SK-N-DZ (cell line): ENCODE data around the gene MEG3.

Source experiments
- DNase-seq: peaks from one replicate; pipeline ENCODE4 v3.0.0-alpha.2; 2015; ENCODE audit warnings: low spot score

MEG3 gene

DNA sequence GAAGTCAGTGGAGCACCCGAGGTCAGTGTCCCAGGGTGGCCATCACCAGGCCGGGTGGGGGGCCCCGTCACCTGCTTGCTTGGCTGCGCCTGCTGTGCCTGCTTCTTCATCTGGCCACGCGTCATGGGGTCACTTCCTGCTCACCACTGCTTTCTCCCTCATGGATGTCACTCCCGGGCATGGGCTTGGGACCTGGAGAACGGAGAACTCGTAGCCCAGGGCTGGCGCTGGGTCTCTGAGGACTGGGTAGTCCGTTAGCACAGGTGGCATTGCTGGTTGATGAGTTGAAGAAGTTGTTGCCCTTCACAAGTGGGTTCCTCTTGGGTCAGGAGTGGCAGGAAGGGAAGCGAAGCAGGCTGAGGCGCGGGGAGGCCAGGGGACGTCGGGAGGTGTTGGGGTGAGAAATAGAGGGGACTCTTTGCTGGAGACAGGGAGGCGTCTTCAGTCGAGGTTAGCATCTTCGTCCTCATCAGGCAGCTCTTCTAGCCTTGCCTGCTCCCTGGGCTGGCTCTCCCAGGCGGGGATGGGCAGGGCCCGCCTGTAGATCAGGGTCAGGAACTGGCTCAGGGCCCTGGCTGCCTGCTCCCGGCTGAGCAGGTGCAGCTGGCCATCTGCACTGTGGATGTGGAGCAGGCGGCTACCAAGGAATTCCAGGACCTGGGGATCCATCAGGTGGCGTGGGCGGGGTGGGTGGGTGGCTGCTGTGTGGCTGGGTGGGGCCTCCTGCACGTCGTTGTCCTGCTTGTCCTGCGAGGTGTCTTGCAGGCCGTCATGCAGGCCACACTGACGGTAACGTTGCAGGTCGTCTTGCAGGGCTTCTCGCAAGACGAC, 54.6 kb downstream of the MEG3 start:
- no peak for DNase-seq

DNA sequence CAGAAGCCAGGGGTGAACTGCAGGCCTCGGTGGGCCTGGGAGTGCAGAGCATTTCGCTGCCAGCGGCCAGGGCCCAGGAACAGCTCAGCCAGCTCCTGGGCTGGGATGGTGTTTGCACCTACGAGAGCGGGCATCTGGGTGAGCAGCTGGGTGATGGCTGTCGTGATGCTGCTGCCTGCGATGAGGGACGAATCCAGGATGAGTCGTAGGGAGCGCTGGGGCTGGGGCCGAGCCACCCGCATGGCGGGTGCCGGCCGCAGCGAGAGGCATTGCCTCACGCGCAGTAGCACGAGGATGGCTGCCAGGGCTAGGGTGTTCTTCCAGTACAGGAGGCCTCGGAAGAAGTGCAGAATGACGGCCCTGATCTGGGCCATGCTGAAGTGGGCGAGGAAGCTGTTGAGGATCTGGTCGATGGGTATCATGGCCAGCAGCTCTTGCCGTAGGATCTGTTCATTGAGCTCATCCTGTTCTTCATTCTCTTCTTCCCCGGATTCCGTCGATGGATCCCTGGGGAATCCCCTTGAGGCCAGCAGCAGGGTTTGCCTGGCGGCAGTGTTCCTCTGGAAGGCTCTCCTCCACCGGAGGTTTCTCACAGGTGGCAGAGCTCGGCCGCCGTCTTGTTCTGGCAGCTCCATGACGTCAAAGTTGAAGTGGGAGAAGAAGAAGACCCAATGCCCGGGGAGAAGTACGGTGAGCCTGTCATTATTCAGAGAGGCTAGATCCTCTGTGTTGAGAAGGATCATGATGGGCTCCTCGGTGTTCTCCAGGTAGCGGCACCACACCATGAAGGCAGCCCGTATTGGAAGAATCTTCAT, 55.5 kb downstream of the MEG3 start:
- no peak for DNase-seq

DNA sequence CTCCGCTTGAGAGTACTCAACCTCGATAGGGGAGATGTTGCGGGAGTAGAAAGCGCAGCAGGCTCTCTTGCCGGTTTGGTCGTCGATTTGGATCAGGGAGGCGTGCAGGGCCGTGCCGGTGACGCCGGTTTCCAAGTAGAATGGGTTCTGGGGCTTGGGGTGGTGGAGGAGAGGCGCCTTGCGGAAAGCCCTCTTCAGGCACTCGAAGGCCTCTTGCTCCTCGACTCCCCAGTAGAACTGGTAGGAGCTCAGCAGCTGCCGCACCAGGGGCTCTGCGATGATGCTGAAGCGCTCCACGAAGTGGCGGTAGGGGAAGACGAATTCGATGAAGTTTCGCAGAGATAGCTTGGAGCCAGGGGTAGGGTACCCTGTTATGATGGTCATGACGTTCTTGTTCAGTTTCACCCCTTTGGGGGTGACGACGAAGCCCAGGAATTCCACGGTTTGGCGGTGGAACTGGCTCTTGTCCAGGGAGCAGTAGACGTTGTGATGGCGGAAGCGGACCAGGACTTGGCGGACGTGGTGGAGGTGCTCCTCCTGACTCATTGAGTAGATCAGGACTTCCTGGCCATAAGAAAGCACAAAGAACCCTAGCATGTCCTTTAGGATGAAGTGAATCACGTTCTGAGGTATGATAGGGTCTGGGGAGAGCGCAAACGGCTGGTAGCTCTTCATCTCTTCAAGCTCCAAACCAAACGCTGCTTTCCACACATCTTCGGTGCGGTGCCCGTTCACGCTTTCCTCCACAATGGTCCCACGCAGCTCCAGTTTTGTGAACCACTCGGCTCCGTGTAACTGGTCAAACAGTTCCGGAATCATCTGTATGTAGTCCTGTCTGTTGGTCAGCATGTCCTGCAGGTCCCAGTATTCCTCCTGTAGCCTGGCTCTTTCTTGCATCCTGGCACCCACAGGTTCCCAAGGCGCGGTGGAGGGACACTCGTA, 56.4 kb downstream of the MEG3 start:
- no peak for DNase-seq

DNA sequence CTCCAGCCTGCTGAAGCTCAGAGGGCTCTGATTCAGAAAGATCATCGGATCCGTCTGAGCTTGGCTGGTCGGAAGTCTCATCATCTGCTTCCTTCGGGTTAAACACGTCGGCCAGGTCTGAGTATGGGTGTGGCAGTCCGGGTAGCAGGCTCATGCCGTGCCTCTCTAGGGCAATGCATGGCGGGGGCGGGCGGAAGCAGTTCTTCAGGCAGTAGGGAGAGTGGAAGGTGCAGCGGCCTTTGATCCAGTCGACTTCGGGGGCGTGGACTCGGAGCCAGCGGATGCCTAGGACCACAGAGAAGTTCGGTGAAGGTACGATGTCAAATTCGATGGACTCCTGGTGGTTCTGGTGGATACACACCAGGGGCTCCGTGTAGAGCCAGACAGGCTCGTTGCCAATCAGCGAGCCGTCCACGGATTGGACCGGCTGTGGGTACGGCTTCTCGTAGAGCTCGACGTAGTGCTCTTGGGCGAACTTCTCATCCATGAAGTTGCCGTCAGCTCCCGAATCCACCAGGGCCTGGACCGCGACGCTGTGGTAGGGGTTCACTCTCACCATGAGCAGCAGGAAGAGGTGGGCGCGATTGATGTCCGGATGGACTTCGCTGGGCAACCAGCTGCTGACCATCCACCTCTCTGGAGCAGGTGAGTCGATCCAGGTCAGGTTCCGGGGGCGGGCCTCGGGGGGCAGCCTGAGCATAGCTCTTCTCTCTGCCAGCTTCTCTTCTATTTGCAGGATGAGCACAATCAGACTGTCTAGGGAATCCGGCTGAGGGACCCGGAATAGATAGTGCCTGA, 57.3 kb downstream of the MEG3 start:
- no peak for DNase-seq

DNA sequence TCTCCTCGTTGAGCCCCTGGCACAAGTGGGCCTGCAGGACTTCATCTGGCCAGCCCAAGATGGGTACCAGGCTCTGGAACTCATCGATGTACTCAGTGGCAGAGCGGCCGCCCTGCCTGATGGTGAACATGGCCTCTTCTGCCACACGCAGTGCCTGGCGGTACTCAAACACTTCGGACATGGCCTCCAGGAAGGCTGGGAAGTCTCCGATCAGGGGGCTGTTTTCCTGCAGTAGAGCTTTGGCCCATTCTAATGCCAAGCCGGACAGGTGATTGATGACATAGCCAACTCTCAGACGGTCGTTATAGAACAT, 57.8 kb downstream of the MEG3 start:
- DNase-seq: no peak

DNA sequence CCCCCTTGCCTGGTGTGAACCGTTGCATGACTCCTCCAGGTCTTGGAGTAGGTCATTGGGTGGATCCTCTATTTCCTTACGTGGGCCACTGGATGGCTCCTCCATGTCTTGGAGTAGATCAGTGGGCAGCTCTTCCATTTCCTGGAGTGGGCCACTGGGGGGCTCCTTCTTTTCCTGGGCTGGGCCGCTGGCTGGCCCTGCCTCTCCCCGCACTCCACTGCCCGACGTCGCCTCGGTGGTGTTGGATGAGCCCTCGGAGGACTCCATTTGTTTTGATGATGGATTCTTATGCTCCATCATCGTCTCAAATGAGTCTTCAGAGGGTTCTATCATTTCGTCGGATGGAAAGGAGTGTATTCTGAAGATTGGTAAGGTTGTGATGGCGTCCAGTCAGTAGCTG, 58.5 kb downstream of the MEG3 start:
- no peak for DNase-seq

DNA sequence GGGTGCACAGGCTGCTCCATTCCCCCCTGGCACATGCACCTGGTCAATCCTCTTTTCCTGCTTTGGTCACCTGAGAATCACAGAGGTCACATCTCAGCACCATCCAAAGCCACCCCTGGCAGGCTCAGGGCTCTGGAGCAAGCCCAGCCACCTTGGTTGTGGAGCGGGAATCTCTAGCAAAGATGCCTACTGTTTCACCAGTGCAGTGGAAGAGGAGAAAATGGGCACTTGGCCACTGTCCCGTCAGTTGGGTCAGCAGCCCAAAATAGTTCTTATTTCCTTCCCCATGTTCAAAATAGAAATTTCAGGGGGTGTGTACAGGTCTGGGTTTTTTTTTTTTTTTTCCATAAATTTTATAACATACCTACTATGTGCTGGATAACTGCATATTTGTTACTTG, 59.3 kb downstream of the MEG3 start:
- no peak for DNase-seq

DNA sequence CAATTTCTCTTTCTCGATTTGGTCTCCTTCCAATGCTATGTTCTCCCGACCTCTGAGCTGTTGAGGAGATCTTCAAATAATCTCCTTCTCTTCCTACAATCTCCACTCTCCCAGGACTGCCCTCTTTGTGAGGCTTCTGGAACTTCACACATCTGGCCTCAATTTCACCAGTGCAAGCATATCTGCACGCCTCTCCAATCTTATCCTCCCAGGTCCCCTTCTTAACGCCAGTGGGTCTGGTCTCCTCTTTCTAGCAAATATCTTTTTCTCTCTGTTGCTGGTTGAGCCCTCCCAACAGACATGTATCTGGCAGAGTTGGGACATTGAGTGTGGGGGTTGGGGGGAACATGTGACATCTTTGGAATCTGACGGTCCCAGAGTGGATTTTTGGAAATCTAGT, 59.7 kb downstream of the MEG3 start:
- no peak for DNase-seq

DNA sequence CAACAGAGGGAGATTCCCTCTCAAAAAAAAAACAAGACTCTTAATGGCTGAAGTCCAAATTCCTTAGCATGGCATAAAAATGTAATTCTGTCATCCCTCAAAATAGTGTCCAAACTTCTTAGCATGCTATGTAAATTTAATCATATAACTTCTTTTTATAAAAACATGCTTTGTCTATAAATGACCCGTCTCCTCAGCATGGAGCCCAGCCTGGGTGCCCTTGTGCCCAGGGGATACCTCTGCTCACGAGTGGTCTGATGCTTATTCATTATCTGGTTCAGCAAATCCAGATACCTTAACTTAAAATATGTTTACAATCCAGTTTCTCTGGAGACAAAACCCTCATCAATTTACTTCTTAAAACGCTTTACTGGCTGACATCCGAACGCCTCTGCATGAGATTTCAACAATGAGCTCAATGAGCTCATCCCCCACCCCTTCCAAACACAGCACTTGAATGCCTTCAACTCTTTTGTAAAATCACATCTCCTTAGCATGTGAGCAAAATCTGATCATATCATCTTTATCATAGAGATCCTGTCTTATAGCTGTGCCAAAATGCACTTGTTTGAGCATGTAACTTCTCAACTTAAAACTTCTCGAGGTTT, 61.9 kb downstream of the MEG3 start:
- DNase-seq: no peak

DNA sequence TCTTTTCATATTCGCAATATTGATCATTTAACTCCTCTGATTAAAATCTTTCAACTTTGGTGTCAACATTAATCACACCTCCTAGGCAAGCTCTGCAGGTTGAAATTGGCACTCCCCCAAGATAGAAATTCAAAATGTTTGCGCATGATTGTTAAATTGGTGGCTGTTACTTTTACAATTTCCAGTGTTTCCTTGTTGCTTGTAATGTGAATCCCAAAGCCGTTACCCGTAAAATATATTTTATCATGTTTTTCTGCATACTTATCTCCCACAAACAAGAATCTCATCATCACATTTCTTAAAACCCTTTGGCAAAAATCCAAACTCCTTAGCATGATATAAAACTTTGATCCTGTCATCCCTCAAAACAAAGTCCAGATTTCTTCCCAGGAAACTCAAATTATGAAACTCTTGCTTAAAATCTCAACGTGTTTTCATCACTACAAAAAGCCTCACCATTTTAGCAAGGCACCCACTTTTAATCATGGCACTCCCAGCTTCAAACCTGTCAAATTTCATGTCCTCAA, 62.9 kb downstream of the MEG3 start:
- no peak for DNase-seq

DNA sequence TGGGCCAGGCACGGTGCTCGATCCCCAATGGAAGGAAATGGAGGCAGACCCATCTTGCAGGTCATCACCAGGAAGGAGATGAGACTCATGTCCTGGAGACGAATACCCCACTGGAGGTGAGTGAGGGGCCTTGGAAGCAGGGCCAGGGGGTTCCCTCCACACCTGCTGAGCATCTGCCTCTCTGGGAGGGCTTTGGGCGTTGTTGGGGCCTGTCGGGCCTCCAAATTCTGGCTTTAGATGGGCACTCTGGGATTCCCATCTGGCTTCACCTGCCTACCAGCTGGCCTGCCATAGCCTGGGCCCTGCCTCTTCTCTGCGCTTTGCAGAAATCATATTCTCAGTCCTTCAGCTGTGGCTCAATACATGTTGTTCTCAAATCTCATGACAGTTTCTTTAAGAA, 63.7 kb downstream of the MEG3 start:
- no peak for DNase-seq

DNA sequence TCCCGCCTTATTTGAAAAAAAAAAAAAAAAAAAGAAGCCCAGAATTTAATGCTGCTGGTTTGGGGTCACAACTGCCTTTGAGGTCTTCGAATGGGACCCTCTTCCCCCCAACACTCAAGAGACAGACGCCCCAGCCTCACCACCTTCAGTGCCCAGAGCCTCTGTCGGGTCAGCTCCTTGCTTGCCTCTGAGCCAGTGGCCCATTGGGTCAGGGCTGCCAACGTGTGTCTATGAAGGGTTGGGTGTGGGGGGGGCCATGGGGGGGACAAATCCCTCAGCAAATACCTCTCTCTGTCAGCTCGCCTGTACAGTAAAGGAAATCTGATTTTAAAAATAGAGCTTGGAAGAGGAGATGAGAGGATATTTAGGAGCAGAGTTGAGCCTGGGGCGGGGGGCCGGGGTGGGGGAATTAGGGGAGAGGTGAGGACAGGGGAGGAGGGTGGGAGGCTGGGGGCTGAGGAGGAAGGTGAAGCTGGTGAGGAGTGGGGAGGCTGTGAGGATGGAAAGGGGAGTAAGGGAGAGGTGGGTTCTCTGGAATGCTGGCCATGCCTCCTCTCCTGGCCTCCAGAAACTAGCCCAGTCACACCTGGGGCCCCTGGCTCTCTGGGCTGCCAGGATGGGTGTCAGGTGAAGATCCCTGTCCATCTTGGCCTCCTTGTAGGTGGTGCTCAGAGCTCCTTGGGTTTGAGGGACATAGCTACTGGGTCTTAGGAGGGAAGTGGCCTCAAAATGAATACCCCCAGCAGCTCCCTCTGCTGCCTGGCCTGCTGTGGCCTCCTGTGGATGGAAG, 64.3 kb downstream of the MEG3 start:
- DNase-seq: no peak

DNA sequence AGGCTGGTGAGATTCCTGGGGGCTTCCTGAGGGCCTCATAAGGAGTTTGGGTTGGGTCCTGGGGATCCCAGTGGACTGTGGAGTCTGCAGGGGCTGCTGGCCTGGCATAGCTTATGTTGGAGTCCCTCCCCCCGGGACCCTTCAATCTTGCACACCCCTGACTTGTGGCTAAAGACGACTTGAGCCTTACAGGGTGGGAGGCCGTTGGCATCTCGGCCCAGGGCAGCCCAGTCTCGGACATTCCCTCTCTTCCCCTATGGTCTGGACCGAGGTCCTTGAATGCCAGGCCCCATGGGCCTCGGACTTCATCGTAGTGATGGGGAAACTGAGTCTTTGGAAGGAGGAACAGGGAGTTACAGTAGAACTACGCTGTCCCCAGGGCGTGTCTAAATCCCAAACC, 65.1 kb downstream of the MEG3 start:
- DNase-seq: no peak

DNA sequence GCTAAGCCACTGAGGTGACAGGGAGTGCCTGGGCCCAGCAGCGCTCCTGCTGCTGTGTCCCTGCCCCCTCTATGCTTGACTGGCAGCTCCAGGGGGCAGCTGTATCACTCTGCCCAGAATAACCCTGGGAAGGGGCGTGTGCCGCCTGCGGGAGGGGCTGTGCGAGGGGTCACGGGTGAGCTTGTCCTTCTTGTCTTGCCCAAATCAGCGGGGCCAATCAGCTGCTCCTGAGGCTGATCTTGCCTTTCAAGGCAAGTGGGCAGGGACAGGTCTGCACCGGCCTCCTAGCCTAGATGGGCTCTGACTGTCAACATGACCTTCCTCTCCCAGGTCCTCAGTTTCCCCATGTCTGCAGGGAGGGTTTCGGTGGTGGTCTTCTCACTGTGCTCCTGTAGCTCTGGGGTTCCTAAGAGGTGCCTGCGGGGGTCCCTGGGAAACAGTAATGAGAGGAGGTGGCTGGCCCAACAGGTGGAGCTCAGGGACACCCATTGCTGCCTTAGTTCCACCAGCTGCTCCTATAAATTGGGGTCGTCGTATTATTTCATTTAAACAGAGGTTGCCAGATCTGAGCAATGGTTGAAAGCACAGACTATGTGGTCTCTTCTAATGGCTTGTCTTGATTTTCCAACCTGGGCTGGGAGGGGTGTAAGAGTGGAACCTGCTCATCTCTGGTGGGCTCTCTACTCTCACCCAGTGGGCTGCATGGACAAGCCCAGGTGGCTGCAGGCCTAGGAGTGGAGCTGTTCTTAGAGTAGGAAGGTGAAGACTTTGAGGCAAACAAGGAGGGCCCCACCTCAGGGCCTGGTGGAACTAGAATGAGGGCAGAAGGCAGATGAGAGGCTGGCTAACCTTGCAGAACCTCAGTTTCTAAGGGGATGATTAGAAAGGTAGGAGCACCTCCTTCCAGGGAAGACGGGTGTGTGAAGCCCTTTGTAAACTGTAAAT, 65.9 kb downstream of the MEG3 start:
- DNase-seq: no peak

DNA sequence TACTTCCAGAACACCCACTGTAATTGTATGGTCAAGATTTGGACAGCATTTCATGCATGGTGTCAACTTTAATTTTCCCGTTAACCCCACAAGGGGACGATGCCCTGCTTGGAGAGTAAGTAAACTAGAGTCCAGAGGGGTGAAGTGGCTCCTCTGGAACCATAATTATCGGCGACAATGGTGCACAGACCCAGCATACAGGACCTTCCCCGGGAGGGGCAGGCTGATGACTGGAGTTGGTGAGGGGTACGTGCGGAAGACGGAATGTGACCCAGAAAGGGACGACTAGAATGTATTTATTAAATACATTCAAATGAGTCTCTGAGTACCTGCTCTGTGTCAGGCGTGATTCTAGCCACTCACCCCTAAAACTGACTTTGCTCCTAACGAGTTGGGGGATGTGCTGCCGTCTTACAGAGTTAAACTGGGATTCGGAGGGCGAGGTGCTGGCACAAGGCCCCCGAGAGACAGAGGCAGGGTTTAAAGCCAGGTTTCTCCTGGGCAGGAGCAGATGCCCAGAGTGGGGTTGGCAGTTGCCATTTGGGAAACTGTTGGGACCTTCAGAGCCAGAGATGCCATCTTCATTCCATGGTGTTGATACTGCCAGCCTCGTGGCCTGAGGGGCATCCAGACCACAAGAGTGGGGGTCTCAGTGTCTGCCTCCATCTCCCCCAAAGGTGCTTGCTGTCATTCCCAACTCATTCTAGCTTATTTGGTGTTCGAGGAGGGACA, 66.7 kb downstream of the MEG3 start:
- DNase-seq: no peak

DNA sequence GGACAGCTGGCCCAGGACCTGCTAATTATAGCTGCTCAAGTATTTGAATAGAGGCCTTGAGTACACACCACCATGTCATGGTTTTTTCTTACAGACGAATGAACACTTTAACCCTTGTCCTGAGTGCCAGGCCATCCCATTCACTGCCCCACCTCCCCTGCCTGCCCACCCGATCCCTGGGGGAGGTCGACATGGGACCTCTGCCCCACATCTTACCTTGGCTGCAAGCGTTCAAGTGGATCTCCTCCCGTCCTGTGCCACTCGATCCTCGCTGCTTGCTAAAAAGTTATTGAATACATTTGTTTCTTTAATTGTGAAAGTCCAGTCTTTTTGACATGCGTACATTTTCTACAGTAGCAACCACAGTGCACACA, 67.3 kb downstream of the MEG3 start:
- no peak for DNase-seq

DNA sequence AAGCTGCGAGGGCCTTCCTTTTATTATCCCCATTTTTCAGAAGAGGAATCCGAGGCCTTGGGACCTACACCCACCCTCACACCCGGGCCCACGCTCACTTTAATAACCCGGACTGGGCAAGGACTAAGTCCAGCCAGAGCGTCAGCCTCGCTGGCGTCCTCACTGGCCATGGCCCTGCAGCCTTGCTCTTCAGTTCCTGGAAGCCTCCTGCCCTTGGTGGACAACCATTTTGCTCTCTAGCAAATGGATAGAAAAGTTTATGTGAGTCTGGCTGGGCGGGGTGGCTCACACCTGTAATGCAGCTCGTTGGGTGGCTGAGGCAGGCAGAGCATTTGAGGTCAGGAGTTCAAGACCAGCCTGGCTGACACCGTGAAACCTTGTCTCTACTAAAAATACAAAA, 67.8 kb downstream of the MEG3 start:
- no peak for DNase-seq

DNA sequence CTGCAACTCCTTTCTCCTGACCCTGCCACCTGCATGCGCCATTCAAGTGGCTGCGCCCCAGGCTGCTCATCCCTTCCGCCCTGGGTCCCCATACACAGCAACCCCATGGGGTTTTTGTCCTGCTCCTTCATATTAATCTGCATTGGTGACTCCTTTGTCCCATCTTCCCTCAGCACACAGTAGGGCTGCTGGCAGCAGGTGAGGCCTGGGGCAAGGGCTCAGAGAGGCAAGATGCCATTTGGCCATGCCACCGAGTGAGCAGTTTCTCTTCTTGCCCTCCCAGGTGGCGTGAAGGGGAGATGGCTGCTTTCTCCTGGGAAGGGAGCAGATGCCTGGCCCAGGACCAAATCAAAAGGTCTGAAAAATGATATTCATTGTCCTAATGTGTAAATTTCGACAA, 68.5 kb downstream of the MEG3 start:
- no peak for DNase-seq
